ENCODE results near the gene MZT1. TPM values are rescaled to one million over a fixed set of nuclear protein-coding genes. Genes with fewer than 3 reads are reported as not detected.

The MZT1 gene
- total RNA-seq (2021; fragmentation: NEBNext Ultra II Directional; extraction: Animal tissue kit (Norgen Biotek cat#: 25700)) = 10 to 100 TPM; 17.1 to 28.9 (median 27.0) TPM
- long read RNA-seq, transcript MZT1-201 (3 exons, 2,299 nt) = major isoform, 77 of 86 reads
- long read RNA-seq, partial matches to known transcripts = 8 of 86 reads
- long read RNA-seq, other reads (novel, unspliced or antisense) = 1 of 86 reads

- no peak for TF ChIP-seq CTCF (IDR thresholded peaks at IDR 0.05)
- H3K36me3 Mint-ChIP-seq (ENCODE audit: low read depth) = peaks cover 28% of the 10 kb centered on the region
- H3K27ac Mint-ChIP-seq = peak within 1 kb of the TSS; percentile 75
- DNase-seq = peak; percentile 97
- H3K9me3 Mint-ChIP-seq = no peaks in the 10 kb centered on the region
- H3K4me3 Mint-ChIP-seq = peak within 1 kb of the TSS; percentile 92
- H3K27me3 Mint-ChIP-seq (ENCODE audit: insufficient read depth) = no peaks in the 10 kb centered on the region
- H3K4me1 Mint-ChIP-seq (ENCODE audit: low read depth) = peaks cover 43% of the 10 kb centered on the region
Measured at GRCh38 chr13:72727417-72728289, at the start of gene MZT1, which contains the start of gene BORA. MZT1 (minus strand) TSS chr13:72727629; CDS start chr13:72727602, 27 bp downstream. BORA (plus strand) TSS chr13:72727923; CDS start chr13:72728941, 1,018 bp downstream.

GRCh38 chr13:72774019-72774418 is 46.6 kb upstream of the MZT1 start:
- Mint-ChIP-seq H3K27ac (no peak overlapping the region), H3K4me1 (ENCODE audit: low read depth) (0 out of 2 replicates have a peak, but pooled peaks cover 5% of the 10 kb centered on the region), H3K9me3 (no peaks in the 10 kb centered on the region), H3K4me3 (no peak overlapping the region), H3K27me3 (ENCODE audit: insufficient read depth) (no peaks in the 10 kb centered on the region), H3K36me3 (ENCODE audit: low read depth) (peaks cover 37% of the 10 kb centered on the region)
- TF ChIP-seq CTCF (IDR thresholded peaks at IDR 0.05) = no peak
- no peak for DNase-seq

GRCh38 chr13:72763411-72763810 is 36.0 kb upstream of the MZT1 start:
- no peak overlapping the region for H3K27ac Mint-ChIP-seq
- TF ChIP-seq CTCF (IDR thresholded peaks at IDR 0.05) = no peak
- H3K4me1 Mint-ChIP-seq (ENCODE audit: low read depth) = peaks cover 5% of the 10 kb centered on the region
- H3K4me3 Mint-ChIP-seq = no peak overlapping the region
- H3K9me3 Mint-ChIP-seq = no peaks in the 10 kb centered on the region
- H3K36me3 Mint-ChIP-seq (ENCODE audit: low read depth) = peaks cover 32% of the 10 kb centered on the region
- no peaks in the 10 kb centered on the region for H3K27me3 Mint-ChIP-seq (ENCODE audit: insufficient read depth)
- DNase-seq = no peak

GRCh38 chr13:72760189-72760588 is 32.8 kb upstream of the MZT1 start:
- Mint-ChIP-seq H3K9me3 (no peaks in the 10 kb centered on the region), H3K36me3 (ENCODE audit: low read depth) (peaks cover 30% of the 10 kb centered on the region), H3K27ac (no peak overlapping the region)

More at GRCh38 chr13:72760189-72760588, 32.8 kb upstream of the MZT1 start:
- no peak for DNase-seq
- Mint-ChIP-seq H3K27me3 (ENCODE audit: insufficient read depth) (no peaks in the 10 kb centered on the region), H3K4me3 (no peak overlapping the region), H3K4me1 (ENCODE audit: low read depth) (peaks cover 5% of the 10 kb centered on the region)
- no peak for TF ChIP-seq CTCF (IDR thresholded peaks at IDR 0.05)

Measured in HFFc6 (cell line).